GM18870 (cell line): Measurements from ENCODE around the gene PRKACG.
"Not testable (repeated sequence)": the region's sequence is repeated elsewhere in the genome, so short reads cannot be mapped to it uniquely, and the experiment has no call there.

Source experiments
- ATAC-seq: cut with Tn5 transposase; IDR thresholded peaks from one replicate; pipeline ENCODE4 v1.9.1; 2021; ENCODE audit warnings: moderate library complexity; ENCODE audit not compliant: unreplicated experiment

Gene PRKACG

DNA sequence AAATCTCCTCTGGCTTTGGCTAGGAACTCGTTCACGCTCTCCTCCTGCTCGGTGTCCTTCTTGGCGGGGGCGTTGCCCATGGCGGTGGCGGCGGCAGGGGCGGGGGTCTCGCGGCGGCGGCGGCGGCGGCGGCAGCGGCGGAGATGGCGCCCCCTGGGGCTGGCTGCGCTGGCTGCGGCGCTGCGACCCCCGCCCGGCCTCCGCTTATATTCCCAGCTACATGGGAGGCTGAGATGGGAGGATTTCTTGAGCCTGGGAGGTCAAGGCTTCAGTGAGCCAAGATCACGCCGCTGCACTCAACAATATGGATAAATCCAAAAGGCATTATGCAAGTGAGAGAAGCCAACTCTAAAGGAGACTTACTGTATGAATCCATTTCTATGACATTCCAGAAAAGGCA is at the start of gene PRKACG:
TSS of gene PRKACG (minus strand) at position 101 of the 400 bp plus-strand sequence. CDS start at position 80, 21 bp downstream.
- ATAC-seq: no peak

DNA sequence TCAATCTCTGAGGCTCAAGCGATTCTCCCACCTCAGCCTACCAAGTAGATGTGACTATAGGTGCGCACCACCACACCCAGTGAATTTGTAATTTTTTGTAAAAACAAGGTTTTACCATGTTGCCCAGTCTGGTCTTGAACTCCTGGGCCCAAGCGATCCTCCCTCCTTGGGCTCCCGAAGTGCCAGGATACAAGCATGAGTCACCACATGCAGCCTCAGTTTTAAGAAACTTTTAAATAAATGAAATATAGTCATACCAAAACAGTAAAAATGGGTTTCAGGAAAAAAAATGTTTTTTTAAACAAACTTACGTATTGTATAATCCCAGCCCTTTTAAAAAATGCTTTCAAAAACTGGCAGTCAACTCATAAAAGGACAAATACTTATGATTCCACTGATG is 48.3 kb upstream of the PRKACG start:
- no peak for ATAC-seq

DNA sequence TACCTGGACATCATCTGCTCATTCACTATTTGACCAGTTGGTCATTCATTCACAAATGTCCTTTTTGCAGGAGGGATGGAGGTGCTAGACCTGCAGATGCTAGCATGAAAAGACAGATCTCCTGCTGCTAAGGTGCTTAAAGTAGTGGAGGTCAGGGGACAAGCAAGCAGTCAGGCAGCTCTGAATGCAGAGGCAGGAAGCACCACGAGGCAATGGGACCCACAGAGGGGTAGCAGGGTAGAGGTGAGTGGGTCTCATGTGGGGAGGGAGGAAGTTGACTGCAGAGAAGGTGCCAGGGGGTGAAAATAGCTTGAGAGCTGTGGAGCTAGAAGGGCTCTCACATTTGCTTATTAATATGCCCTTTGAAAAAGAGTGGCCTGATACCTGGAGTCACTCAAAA is 46.9 kb upstream of the PRKACG start:
- ATAC-seq: no peak

DNA sequence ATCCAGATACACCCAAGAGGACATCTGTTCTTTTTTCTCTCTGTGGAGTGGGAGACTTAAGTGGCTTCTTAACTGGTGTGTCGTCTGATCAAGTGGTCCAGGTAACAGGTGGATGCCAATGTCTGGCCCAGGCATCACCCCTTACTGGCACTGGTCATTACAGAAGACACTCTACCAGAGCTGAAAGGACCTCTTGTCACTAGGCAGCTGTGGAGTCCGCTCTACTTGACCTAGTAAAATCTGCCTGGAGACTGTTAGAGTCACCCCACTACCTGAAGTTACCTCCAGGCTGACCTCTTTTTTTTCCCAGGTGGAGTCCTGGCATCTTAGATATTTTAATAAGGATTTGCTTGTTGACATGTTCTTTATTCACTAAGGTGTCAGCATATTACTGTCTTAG is 44.2 kb upstream of the PRKACG start:
- ATAC-seq: no peak

DNA sequence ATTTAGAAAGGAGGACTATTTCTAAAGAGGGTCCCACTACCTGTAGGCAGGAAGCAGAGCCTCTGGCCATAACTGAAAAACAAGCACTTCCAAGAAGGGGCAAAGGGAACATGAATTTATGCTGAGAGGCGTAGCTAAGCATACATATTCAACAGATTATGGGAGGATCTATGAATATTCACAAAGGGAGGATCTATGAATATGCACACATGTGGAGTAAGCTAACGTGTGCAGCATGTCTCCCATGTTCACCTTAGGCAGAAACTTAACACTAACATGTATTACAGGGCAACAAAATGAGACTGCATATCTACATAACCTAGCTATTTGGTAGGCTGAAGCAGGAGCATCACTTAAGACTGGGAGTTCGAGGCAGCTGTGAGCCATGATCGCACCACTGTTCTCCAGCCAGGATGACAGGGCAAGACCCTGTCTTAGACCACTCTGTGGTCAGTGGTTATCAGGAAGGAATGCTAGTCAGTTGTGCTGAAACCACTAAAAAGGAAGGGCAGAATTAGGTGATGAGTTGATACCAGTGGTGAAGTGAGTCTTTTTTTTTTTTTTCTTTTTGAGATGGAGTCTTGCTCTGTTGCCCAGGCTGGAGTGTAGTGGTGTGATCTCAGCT is 42.4 kb upstream of the PRKACG start:
- ATAC-seq: no peak

DNA sequence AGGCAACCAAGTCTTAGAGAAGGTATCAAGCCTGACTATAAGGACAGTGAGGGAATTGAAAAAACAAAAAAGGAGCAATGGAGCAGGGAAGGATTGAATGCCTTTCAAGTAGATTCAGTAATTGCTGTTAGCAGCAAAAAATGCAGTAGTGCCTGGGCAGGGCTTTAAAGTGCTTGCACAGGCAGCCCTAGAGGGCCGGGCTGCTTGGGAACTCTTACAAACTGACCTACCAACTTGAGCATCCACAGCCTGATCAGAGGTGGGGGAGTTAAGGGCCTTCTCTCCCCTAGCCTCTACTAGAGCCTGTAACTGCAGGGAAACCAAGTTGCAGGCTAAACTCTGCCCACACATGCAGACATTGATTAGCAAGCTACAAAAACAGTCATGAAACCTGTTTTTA is 41.1 kb upstream of the PRKACG start:
- no peak for ATAC-seq

DNA sequence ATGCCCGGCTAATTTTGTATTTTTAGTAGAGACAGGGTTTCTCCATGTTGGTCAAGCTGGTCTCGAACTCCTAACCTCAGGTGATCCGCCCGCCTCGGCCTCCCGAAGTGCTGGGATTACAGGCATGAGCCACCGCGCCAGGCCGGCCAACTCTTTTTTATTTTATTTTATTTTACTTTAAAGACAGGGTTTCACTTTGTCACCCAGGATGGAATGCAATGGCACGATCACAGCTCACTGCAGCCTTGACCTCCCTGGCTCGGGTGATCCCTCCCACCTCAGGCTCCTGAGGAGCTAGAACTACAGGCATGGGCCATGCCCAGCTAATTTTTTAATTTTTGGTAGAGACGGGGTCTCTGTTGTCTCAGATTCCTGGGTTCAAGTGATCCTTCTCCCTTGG is 37.0 kb upstream of the PRKACG start:
- not testable (repeated sequence) for ATAC-seq

DNA sequence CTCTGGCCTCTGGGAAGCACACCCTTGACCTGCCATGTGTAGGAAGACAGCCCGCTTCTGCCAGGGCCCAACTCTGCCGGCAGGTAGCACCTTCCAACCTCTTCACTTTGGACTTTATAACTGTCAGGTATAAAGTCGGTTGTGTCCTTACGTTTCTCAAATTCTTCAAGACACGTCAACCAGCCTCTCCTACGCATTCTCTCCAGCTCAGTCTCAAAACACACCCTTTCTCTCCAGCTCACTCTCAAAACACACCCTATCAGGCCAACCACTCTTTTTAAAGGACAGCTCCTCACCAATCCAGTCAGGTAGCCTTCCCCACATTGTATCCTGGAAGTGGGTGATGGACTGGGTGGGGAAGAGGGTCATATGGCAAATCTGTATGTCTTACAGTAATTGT is 35.2 kb upstream of the PRKACG start:
- ATAC-seq: no peak

DNA sequence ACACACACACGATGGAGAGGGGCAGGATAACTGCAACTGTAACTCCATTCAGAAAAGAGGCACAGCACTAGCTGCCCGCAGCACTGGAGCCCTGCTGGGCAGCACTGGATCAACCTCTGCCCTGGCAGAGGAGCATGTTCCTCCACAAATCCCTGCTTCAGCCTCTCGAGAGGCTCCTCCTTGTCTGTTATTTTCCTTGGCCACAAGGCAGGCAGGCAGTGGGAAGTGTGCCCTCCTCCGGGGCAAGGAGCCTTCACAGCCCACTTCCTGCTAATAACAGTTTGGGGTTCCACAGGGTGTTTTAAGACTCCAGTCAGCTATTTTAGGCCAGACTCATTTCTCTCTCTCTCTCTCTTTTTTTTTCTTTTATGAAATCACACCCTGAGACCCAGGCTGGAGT is 33.5 kb upstream of the PRKACG start:
- ATAC-seq: no peak

DNA sequence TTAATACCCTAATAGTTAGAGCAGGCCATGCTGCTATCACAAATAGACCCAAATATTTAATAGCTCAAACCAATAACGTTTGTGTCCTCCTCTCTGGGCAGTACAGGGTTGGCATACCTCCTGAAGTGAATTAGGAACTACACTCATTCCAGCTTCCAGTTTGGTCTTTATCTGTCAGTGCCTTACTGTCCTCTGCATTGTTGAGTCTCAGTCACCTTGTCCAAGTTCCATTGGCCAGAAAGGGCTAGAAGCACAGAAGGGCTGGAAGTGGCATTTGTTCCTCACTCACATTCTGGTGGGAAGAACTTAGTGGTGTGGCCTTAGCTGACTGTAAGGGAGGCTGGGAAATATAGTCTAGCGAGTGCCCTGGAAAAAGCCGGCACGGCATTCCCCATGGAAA is 32.8 kb upstream of the PRKACG start:
- no peak for ATAC-seq

DNA sequence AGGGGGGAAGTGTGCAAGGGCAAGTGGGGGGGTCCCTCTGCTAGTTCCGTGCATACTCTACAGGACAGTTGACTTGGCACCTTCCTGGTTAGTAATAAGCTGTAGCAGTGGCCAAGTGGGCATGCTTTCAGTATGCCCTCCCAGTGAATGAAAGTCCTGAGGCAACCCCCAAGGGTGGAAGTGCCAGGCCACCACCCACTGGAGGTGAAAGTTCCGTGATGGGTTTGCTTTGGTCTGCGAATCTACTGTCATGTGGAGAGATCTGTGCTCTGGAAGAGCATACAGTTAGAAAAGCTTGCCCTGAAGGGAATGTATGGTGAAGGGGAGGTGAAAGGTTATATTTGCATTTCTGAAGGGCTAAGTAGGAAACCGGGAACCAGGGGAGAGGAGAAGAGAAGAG is 31.9 kb upstream of the PRKACG start:
- no peak for ATAC-seq

DNA sequence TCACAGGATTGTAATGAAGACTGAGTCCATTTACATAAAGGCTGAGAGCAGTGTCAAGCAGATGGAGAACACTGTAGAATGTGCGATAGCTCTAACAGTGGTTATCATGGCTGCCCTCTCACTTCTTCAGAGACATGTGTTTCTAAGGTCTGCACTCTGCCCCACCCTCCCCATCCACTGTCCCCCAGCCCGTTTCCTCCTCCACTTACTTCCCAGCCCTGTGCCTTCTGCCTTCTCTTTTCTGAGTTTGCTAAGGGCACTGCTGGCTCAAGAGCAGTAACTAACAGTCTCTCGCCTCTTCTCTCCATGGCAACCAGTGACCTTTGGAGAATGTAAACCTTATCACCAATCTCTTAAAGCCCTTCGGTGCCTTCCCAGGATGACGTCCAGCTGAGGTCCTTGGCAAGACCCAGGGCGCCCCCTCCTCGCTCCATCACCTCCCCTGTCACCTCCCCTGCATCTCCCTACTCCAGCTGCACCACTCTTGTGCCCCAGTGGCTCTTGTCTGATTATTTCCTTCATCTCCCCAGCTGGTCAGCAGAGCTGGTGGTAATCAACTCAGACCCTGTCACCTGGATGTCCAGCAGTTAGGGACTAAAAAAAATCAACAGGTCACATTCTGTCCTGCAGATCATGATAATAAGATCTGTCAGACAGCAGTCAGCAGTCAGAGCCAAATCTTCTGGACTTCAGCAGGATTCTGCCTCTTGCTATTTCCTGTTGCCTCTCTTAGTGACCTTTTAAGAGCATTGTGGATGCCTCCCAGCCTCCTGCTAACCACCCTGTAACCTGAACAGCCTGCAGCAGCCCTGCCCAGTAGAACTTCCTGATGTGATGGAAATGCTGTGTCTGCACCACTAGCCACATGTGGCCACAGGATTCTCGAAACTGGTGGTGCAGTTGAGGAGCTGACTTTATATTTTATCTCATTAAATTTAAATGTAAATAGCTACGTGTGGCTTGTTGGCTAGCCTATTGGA is 30.6 kb upstream of the PRKACG start:
- ATAC-seq: no peak

DNA sequence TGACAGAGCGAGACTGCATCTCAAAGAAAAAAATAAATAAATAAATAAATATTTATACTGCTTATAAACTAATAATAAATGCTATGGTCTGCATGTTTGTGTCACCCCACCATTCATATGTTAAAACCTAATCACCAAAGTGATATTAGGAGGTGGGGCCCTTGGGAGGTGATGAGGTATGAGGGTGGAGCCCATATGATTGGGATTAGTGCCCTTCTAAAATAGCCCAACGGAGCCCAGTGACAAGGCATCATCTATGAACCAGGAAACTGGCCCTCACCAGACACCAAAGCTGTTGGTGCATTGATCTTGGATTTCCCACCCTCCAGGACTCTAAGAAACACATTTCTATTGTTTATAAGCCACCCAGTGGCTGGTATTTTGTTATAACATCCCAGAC is 26.7 kb upstream of the PRKACG start:
- ATAC-seq: no peak

DNA sequence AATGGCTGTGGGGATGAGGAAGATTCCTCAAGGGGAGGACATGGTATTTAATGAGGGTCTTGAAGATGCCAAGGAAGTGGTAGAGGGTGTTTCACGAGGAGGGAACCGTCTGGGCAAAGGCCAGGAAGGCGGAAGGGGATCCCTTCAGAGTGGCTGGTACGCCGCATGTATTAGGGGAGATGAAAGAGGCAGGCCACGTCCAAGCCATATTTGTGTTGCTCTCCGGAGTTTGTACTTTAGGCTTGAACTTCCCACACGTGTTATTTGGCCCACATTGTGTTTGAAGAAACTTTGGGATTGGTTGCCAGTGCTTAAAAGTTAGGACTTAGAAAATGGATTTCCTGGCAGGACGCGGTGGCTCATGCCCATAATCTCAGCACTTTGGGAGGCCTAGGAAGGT is 22.9 kb upstream of the PRKACG start:
- ATAC-seq: no peak

DNA sequence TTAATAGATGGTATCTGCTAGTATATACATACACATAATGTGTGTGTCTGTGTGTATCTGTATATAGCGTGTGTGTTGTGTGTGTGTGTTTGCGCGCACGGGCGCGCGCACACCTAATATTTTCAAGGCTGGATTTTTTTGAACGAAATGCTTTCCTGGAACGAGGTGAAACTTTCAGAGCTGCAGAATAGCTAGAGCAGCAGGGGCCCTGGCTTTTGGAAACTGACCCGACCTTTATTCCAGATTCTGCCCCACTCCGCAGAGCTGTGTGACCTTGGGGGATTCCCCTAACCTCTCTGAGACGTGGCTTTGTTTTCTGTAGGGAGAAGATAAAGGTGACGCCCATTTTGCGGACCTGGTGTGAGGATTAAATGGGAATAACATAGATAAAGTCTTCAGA is 22.4 kb upstream of the PRKACG start:
- peak; percentile 29 for ATAC-seq

DNA sequence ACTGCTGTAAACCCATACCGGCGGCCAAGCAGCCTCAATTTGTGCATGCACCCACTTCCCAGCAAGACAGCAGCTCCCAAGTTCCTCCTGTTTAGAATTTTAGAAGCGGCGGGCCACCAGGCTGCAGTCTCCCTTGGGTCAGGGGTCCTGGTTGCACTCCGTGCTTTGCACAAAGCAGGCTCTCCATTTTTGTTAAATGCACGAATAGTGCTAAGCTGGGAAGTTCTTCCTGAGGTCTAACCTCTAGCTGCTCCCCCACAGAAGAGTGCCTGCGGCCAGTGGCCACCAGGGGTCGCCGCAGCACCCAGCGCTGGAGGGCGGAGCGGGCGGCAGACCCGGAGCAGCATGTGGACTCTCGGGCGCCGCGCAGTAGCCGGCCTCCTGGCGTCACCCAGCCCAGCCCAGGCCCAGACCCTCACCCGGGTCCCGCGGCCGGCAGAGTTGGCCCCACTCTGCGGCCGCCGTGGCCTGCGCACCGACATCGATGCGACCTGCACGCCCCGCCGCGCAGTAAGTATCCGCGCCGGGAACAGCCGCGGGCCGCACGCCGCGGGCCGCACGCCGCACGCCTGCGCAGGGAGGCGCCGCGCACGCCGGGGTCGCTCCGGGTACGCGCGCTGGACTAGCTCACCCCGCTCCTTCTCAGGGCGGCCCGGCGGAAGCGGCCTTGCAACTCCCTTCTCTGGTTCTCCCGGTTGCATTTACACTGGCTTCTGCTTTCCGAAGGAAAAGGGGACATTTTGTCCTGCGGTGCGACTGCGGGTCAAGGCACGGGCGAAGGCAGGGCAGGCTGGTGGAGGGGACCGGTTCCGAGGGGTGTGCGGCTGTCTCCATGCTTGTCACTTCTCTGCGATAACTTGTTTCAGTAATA is 21.8 kb upstream of the PRKACG start, which contains the start of gene FXN:
TSS of gene FXN (plus strand) at position 315 of the 871 bp plus-strand sequence. CDS start at position 346, 31 bp downstream.
- peak; percentile 84 for ATAC-seq

DNA sequence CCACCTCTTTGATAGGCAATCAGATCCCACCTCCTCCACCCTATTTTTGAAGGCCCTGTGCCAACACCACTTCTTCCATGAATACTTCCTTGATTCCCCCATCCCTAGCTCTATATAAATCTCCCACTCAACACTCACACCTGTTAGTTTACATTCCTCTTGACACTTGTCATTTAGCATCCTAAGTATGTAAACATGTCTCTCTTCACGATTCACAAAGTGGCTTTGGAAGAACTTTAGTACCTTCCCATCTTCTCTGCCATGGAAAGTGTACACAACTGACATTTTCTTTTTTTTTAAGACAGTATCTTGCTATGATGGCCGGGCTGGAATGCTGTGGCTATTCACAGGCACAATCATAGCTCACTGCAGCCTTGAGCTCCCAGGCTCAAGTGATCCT is 20.2 kb upstream of the PRKACG start:
- ATAC-seq: no peak

DNA sequence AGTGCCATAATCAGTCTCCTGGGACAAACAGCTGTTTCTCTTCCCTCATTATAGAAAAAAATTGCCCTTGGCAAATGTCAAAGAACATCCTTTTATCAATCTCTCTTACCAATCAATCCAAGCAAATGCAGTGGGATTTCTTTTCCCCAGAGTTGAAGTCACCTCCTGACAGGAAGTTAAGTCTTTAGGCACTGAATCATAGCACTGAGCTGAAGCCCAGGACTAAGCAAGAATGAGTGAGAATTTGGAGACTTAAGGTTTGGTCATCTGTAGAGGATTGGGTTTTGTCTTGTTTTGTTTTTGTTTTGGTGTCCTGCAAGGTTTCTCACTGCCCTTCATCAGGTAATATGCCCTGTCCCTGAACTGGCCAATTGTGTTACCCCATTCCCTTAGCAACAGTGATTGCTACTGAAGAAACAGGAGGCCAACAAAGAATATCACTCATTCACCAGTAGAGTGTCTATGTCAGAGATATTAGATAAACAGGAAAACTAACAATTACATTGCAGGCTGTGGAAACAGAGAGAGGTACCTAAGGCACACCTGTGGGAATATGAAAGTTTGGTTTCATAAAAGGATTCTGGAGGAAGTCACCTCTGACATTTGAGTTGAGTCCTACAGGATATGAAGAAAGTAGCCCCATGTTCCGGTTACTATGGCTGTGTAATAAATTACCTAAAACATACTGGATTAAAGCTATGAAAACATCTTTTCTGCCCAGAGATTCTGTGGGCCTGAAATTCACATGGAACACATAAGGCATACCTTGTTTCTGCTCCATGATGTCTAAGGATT is 17.1 kb upstream of the PRKACG start:
- no peak for ATAC-seq

DNA sequence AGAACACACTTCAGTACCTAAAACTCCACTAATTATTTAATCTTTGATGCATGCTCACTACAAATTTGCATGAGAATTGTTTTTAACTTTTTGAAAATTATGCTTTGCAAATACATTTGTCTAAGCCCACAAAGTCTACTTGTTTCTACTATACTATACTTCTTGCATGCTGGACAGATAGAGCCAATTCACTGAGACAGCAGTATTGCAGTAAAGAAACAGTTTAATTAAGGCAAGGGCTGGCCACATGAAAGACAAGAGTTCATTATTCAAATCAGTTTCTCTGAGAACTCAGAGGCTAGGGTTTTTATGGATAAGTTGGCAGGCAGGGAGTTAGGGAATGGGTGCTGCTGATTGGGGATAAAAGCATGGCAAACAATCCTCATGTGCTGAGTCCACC is 15.6 kb upstream of the PRKACG start:
- ATAC-seq: no peak

DNA sequence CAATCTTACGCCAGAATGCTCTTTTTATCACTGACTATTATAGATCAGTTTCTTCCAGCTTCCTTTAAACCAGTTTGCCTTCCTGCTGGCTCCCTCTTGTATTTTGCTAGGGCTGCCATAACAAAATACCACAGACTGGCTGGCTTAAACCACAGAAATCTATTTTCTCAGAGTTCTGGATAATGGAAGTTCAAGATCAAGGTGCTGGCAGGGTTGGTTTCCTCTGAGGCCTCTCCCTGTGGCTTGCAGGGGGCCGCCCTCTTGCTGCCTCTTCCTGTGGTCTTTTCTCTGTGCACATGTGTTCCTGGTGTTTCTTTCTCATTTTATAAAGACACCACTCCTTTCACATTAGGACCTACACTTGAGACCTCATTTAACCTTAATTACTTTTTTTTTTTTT is 14.8 kb upstream of the PRKACG start:
- ATAC-seq: no peak
